Measurements from ENCODE around the gene ANKFY1.

DNA sequence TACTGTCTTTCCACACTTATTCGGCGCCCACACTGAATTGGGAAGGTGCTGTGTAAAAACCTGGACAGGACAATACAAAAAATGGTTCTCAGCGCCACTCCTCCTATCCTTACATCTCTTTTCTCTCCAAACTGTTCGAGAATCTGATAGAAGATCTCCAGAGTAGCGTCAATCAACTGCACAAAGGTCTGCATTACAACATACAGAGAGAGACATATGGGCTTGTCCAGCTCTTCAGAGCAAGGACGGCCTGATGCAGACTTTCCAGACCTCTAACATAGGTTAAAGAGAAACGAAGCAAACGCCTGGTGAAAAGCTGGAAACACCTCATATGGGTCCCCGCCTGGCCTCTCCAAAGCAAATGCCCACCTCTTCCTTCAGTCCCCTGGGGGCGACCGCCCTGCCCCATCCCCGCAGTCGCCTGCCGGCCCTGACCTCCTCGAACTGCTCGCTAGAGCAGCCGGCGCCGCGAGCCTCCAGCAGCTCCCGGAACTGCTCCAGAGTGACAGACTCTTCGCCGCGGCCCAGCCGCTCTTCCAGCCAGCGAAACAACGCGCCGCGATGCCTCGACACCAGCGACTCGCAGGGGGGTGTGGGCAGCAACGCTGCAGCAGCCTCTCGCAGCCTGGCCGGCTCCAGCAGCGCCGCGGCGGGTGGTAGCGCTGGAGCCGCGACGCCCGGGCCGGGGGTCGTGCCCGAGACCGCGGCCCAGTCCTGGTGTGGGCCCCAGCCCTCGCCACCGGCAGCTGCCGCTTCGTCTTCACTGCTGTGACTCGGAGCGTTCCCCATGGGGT lies 121.5 kb downstream of the ANKFY1 start:
- TF ChIP-seq CTCF (IDR thresholded peaks at IDR 0.05; ENCODE audit: low read depth, low read length, poor library complexity, severe bottlenecking) = no peak
- no peak for TF ChIP-seq EZH2phosphoT487 (IDR thresholded peaks at IDR 0.05; ENCODE audit: borderline replicate concordance, low read length)

Measured in DOHH2 (cell line).